Measurements from ENCODE around the gene LMAN1L.

DNA sequence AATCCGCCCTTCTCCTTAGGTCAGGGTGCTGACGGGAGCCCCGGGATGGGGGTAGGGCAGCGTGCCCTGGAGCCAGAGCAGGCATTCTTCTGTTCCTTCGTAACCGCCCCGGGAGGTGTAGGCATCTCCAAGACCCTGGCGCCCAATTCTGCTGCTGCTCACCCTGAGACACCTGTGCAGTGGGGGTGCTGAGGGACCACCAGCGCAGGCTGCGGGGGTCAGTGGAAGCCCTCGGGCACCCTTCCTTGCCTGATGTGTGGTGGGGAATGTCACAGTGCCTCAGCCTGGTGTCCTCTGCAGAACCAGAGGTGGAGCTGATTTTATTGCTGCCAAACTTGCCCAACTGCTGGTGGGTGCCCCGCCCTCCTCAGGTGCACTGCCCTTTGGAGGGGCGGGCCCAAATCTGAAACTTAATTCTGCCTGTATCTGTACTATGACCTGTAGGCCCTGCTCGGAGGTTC, 23.4 kb upstream of the LMAN1L start:
- TF ChIP-seq RAD21 (IDR thresholded peaks at IDR 0.05; ENCODE audit: low read length) (no peak), MXI1 (IDR thresholded peaks at IDR 0.05; ENCODE audit: borderline replicate concordance, low read depth, low read length) (no peak), BHLHE40 (IDR thresholded peaks at IDR 0.05; ENCODE audit: low read depth, low read length) (no peak)
- TF ChIP-seq, protein P1, sequence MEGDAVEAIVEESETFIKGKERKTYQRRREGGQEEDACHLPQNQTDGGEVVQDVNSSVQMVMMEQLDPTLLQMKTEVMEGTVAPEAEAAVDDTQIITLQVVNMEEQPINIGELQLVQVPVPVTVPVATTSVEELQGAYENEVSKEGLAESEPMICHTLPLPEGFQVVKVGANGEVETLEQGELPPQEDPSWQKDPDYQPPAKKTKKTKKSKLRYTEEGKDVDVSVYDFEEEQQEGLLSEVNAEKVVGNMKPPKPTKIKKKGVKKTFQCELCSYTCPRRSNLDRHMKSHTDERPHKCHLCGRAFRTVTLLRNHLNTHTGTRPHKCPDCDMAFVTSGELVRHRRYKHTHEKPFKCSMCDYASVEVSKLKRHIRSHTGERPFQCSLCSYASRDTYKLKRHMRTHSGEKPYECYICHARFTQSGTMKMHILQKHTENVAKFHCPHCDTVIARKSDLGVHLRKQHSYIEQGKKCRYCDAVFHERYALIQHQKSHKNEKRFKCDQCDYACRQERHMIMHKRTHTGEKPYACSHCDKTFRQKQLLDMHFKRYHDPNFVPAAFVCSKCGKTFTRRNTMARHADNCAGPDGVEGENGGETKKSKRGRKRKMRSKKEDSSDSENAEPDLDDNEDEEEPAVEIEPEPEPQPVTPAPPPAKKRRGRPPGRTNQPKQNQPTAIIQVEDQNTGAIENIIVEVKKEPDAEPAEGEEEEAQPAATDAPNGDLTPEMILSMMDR (conservative IDR thresholded peaks at IDR 0.05; ENCODE audit: low read depth, low read length) = no peak

Measured in IMR-90 (cell line).